ENCODE measurements around the gene PTCD2. TPM values are rescaled to one million over a fixed set of nuclear protein-coding genes. Genes with fewer than 3 reads are reported as not detected.

PTCD2 gene
- 19.3 TPM for total RNA-seq (2021; ENCODE audit: unreplicated experiment)
- 4.9 and 8.7 TPM in 2 replicates for polyA plus RNA-seq (2012)
- percentile 79 among the genes with signal in this experiment for Bru-seq, nascent RNA
- BruChase-seq, experiment 1, labeled RNA remaining after a 6-hour chase: percentile 74 among the genes with signal in this experiment
- BruChase-seq, experiment 2, labeled RNA remaining after a 2-hour chase: percentile 76 among the genes with signal in this experiment
- long read RNA-seq, full-length matches to known transcripts: 20 of 25 reads
- long read RNA-seq, partial matches to known transcripts: 1 of 25 reads
- long read RNA-seq, other reads (novel, unspliced or antisense): 4 of 25 reads

GRCh38 chr5:72319976-72320752, at the start of gene PTCD2, which contains the start of gene MRPS27:
TSS of gene PTCD2 (plus strand) at chr5:72320373. CDS start at chr5:72320383, 10 bp downstream.
TSS of gene MRPS27 (minus strand) at chr5:72320240. CDS start at chr5:72320221, 19 bp downstream.
- Histone ChIP-seq H3K9ac (ENCODE audit: low read length) (peak within 1 kb of the TSS; percentile 89), H3K4me1 (ENCODE audit: control insufficient read depth in 1 of 2, insufficient read depth in 2 of 2, low read length in 2 of 2) (peaks cover 20 to 34% of the 10 kb centered on the region in 2 experiments), H2AFZ (ENCODE audit: low read depth, low read length, poor library complexity, severe bottlenecking) (no peak within 1 kb of the TSS), H3K4me3 (replicated peaks in 1 of 2; ENCODE audit: low read depth in 1 of 2, low read length in 2 of 2) (peak within 1 kb of the TSS; percentile 86 to 90), H3K27ac (ENCODE audit: low read depth, low read length) (peak within 1 kb of the TSS; percentile 67), H3K36me3 (ENCODE audit: control insufficient read depth in 1 of 2, insufficient read depth in 2 of 2, low read length in 2 of 2) (peaks cover 4 to 6% of the 10 kb centered on the region in 2 experiments), H3K79me2 (ENCODE audit: insufficient read depth, low read length) (peaks cover 73% of the 10 kb centered on the region), H3K9me3 (ENCODE audit: control insufficient read depth in 1 of 2, insufficient read depth in 1 of 2, low read depth in 1 of 2, low read length in 2 of 2) (no peaks in the 10 kb centered on the region), H3K27me3 (ENCODE audit: insufficient read depth, low read length) (no peaks in the 10 kb centered on the region), H3K9me2 (ENCODE audit: insufficient read depth) (no peaks in the 10 kb centered on the region), H4K20me1 (ENCODE audit: insufficient read depth) (no peaks in the 10 kb centered on the region), H3K4me2 (ENCODE audit: low read length) (peak within 1 kb of the TSS; percentile 94)
- TF ChIP-seq CBX3 (IDR thresholded peaks at IDR 0.05; ENCODE audit: low read depth) (no peak), CTCF (IDR thresholded peaks at IDR 0.05 in 2 of 3, conservative IDR thresholded peaks at IDR 0.05 in 1 of 3; ENCODE audit: borderline replicate concordance in 1 of 3, insufficient read depth in 1 of 3, low read depth in 2 of 3, low read length in 2 of 3) (0 out of 6 replicates have a peak, but pooled peaks of 2 of the 3 experiments have one; percentile 13 to 16), ZFX (IDR thresholded peaks at IDR 0.05) (peak; percentile 38; the same call in 1 of the 2 replicates), MAX (IDR thresholded peaks at IDR 0.05) (peak; percentile 76; the same call in 1 of the 2 replicates), POLR2AphosphoS5 (IDR thresholded peaks at IDR 0.05; ENCODE audit: low read depth, low read length) (peak; percentile 96), RAD21 (IDR thresholded peaks at IDR 0.05; ENCODE audit: low read depth) (no peak), EGR1 (IDR thresholded peaks at IDR 0.05; ENCODE audit: low read depth) (no peak), POLR2A (IDR thresholded peaks at IDR 0.05; ENCODE audit: borderline replicate concordance, extremely low read depth, insufficient read depth, insufficient read length) (peak; percentile 94), YY1 (IDR thresholded peaks at IDR 0.05; ENCODE audit: extremely low read depth, insufficient replicate concordance, low read depth, low read length) (peak; percentile 98), SP1 (IDR thresholded peaks at IDR 0.05; ENCODE audit: low read depth) (peak; percentile 85), TCF7L2 (IDR thresholded peaks at IDR 0.05; ENCODE audit: borderline replicate concordance, extremely low read depth, insufficient read depth, insufficient read length) (peak; percentile 40)
- no TSS peak for BruUV-seq (replicated peaks)
- POLR2A ChIA-PET: interaction anchor here (0.7 to 1.5 kb wide), 7 partner anchors 9 to 449 kb away, joined by 3 to 9 read pairs (median 6); no protein-coding TSS in a partner anchor
- DNase-seq (ENCODE audit: low read depth, low spot score) (peak; percentile 98), ATAC-seq (peak; percentile 96)
- CTCF ChIA-PET: interaction anchor here (0.9 to 1.2 kb wide), 2 partner anchors 12 to 19 kb away, joined by 3 to 9 read pairs; no protein-coding TSS in a partner anchor
- RAD21 ChIA-PET (ENCODE audit: low non-redundant PET in 1 of 2, low total read pairs in 2 of 2, uncharacterized antibody in 2 of 2, unreplicated experiment in 2 of 2): no interaction called here
- intact Hi-C loops (cut with micrococcal nuclease): loop anchor here (5.0 kb wide), 1 partner anchor 538 kb away; no protein-coding TSS in a partner anchor

All from HCT116 (cell line).